Activated CD4-positive, alpha-beta T cell treated with anti-CD3 and anti-CD28 coated beads, Interleukin-2, Interleukin-4, amounts not matched to agents 100 ng/mL and 50 ng/mL, durations not matched to agents 16 hours and 8 hours (primary cell): ENCODE measurements around the gene ACKR4.
"Not testable (repeated sequence)": the region's sequence is repeated elsewhere in the genome, so short reads cannot be mapped to it uniquely, and the experiment has no call there.

ENCODE experiments used
- DNase-seq: peaks from one replicate; pipeline ENCODE4 v3.0.0-alpha.2; 2020; ENCODE audit warnings: low spot score

The ACKR4 gene

GRCh38 chr3:132596816-132597433 lies at the start of gene ACKR4:
TSS of gene ACKR4 (plus strand) at chr3:132597270. CDS start at chr3:132600398, 3,128 bp downstream.
- no peak for DNase-seq

GRCh38 chr3:132549169-132549568 lies 47.9 kb upstream of the ACKR4 start:
- no peak for DNase-seq

GRCh38 chr3:132549890-132550578 lies 47.0 kb upstream of the ACKR4 start:
- DNase-seq: peak; percentile 15

- no peak for DNase-seq
Observed at GRCh38 chr3:132550579-132551305, 46.3 kb upstream of the ACKR4 start.

- no peak for DNase-seq
Observed at GRCh38 chr3:132553826-132554225, 43.2 kb upstream of the ACKR4 start.

- DNase-seq: no peak
Observed at GRCh38 chr3:132554437-132554836, 42.6 kb upstream of the ACKR4 start.

- no peak for DNase-seq
Observed at GRCh38 chr3:132555306-132556035, 41.6 kb upstream of the ACKR4 start.

- DNase-seq: not testable (repeated sequence)
Observed at GRCh38 chr3:132556036-132556386, 41.1 kb upstream of the ACKR4 start.

GRCh38 chr3:132556508-132557159 lies 40.4 kb upstream of the ACKR4 start:
- no peak for DNase-seq

- DNase-seq: no peak
Observed at GRCh38 chr3:132561003-132561402, 36.1 kb upstream of the ACKR4 start.

- no peak for DNase-seq
Observed at GRCh38 chr3:132563420-132564069, 33.5 kb upstream of the ACKR4 start.

- no peak for DNase-seq
Observed at GRCh38 chr3:132564070-132564465, 33.0 kb upstream of the ACKR4 start.

GRCh38 chr3:132568422-132568821 lies 28.6 kb upstream of the ACKR4 start:
- DNase-seq: no peak

GRCh38 chr3:132569153-132569552 lies 27.9 kb upstream of the ACKR4 start:
- DNase-seq: peak; percentile 28

- DNase-seq: no peak
Observed at GRCh38 chr3:132569580-132569979, 27.5 kb upstream of the ACKR4 start.

- no peak for DNase-seq
Observed at GRCh38 chr3:132570016-132570415, 27.1 kb upstream of the ACKR4 start.

GRCh38 chr3:132573797-132574211 lies 23.3 kb upstream of the ACKR4 start:
- DNase-seq: no peak

- DNase-seq: no peak
Observed at GRCh38 chr3:132587401-132587800, 9.7 kb upstream of the ACKR4 start.

- DNase-seq: no peak
Observed at GRCh38 chr3:132592216-132592615, 4.9 kb upstream of the ACKR4 start.

GRCh38 chr3:132593241-132593946 lies 3.7 kb upstream of the ACKR4 start:
- DNase-seq: no peak

GRCh38 chr3:132593947-132594323 lies 3.1 kb upstream of the ACKR4 start:
- DNase-seq: no peak
